Panc1 (cell line): ENCODE data around the gene FAM3C.

ENCODE experiments used
- CTCF ChIP-seq: fragments of 450-650 bp; IDR thresholded peaks from 2 replicates; pipeline ENCODE4 v1.5.1; 2017; ENCODE audit warnings: mild to moderate bottlenecking
- POLR2AphosphoS5 ChIP-seq: IDR thresholded peaks from 2 replicates; pipeline ENCODE4 v1.6.1; 2012; ENCODE audit warnings: mild to moderate bottlenecking, low read depth, low read length, moderate library complexity

DNA sequence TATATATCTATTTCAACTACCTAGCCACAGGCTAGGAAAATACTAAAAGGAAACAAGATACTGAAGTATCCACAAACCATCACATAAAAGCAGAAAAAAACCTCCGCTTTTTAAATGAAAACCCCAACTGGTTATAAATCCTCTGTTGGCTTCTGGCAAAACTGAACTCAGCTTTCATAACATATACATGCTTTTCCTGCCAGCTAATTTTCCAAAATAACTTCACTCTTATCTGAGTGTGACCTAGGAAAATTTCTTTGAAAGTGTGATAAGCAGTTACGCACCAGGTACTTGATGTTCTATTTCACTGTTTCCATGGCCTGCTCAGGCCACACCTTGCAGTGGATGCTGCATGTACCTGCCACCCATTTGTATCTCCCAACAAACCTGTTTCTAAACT is 11.8 kb downstream of the FAM3C start:
- no peak for TF ChIP-seq POLR2AphosphoS5
- TF ChIP-seq CTCF: no peak
